Measurements from ENCODE around the gene HPS4.

The HPS4 gene

DNA sequence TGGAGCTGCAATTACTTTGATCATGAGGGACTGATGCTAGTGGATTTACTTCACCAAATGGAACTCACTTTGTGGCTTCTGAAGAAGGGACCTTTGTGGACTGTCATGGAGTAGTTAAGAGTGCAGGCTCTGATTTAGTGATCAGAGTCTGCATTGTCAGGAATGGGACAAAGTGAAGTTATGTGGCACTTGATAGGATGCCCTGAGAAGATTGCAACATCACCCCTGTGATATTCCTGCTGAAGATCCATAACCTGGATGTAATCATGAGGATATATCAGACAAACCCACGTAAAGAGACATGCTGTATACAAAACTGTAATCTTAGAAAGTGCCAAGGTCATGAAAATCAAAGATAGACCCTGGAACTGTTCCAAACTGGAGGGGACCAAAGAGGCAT is 30.3 kb upstream of the HPS4 start:
- Histone ChIP-seq H3K27me3 (ENCODE audit: insufficient read depth, low read length, poor library complexity) (no peaks in the 10 kb centered on the region), H3K27ac (ENCODE audit: low read length) (no peak overlapping the region), H3K4me1 (ENCODE audit: insufficient read depth, low read length) (peaks cover 35% of the 10 kb centered on the region), H3K9ac (ENCODE audit: low read depth, low read length) (0 out of 2 replicates have a peak overlapping the region, but pooled peaks have one; percentile 73), H2AFZ (ENCODE audit: low read depth, low read length) (no peak overlapping the region), H3K4me3 (ENCODE audit: low read depth in 1 of 2, low read length in 2 of 2) (peak overlapping the region in 1 of 2 experiments; percentile 89; a peak in 1 of 4 replicates), H3K4me2 (ENCODE audit: insufficient read depth, low read length) (peak overlapping the region; percentile 100), H3K79me2 (ENCODE audit: insufficient read depth, low read length) (peaks cover 43% of the 10 kb centered on the region), H4K20me1 (ENCODE audit: insufficient read depth, low read length) (peaks cover 8% of the 10 kb centered on the region; the same call in 1 of the 2 replicates), H3K36me3 (ENCODE audit: insufficient read depth, low read length) (peaks cover 21% of the 10 kb centered on the region), H3K9me3 (ENCODE audit: insufficient read depth, low read length, severe bottlenecking) (no peaks in the 10 kb centered on the region)
- ATAC-seq (ENCODE audit: insufficient read depth, low read depth) (no peak), DNase-seq (no peak)
- TF ChIP-seq, protein P1, sequence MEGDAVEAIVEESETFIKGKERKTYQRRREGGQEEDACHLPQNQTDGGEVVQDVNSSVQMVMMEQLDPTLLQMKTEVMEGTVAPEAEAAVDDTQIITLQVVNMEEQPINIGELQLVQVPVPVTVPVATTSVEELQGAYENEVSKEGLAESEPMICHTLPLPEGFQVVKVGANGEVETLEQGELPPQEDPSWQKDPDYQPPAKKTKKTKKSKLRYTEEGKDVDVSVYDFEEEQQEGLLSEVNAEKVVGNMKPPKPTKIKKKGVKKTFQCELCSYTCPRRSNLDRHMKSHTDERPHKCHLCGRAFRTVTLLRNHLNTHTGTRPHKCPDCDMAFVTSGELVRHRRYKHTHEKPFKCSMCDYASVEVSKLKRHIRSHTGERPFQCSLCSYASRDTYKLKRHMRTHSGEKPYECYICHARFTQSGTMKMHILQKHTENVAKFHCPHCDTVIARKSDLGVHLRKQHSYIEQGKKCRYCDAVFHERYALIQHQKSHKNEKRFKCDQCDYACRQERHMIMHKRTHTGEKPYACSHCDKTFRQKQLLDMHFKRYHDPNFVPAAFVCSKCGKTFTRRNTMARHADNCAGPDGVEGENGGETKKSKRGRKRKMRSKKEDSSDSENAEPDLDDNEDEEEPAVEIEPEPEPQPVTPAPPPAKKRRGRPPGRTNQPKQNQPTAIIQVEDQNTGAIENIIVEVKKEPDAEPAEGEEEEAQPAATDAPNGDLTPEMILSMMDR (IDR thresholded peaks at IDR 0.05; ENCODE audit: borderline replicate concordance, extremely low read depth, low read length, poor library complexity, severe bottlenecking): no peak
- no peak for TF ChIP-seq EZH2 (IDR thresholded peaks at IDR 0.05; ENCODE audit: borderline replicate concordance, low read depth, low read length, severe bottlenecking)

- Histone ChIP-seq H3K27ac (ENCODE audit: low read length) (peak within 1 kb of the TSS; percentile 87), H3K4me2 (ENCODE audit: insufficient read depth, low read length) (peak within 1 kb of the TSS; percentile 100), H3K9ac (ENCODE audit: low read depth, low read length) (peak within 1 kb of the TSS; percentile 73), H3K79me2 (ENCODE audit: insufficient read depth, low read length) (peaks cover 43% of the 10 kb centered on the region), H3K4me1 (ENCODE audit: insufficient read depth, low read length) (peaks cover 29% of the 10 kb centered on the region), H3K27me3 (ENCODE audit: insufficient read depth, low read length, poor library complexity) (no peaks in the 10 kb centered on the region), H4K20me1 (ENCODE audit: insufficient read depth, low read length) (peaks cover 8% of the 10 kb centered on the region; the same call in 1 of the 2 replicates), H3K9me3 (ENCODE audit: insufficient read depth, low read length, severe bottlenecking) (no peaks in the 10 kb centered on the region), H3K36me3 (ENCODE audit: insufficient read depth, low read length) (peaks cover 34% of the 10 kb centered on the region), H3K4me3 (ENCODE audit: low read depth in 1 of 2, low read length in 2 of 2) (peak within 1 kb of the TSS; percentile 89 to 96), H2AFZ (ENCODE audit: low read depth, low read length) (peak within 1 kb of the TSS; percentile 90)
- ATAC-seq (ENCODE audit: insufficient read depth, low read depth) (peak; percentile 96), DNase-seq (peak; percentile 89)
- TF ChIP-seq, protein P1 (IDR thresholded peaks at IDR 0.05; ENCODE audit: borderline replicate concordance, extremely low read depth, low read length, poor library complexity, severe bottlenecking): no peak
- TF ChIP-seq EZH2 (IDR thresholded peaks at IDR 0.05; ENCODE audit: borderline replicate concordance, low read depth, low read length, severe bottlenecking): no peak
These were observed 28.7 kb upstream of the HPS4 start, which contains the start of gene TFIP11 for GRCh38 chr22:26512149-26512793. Gene TFIP11 (minus strand): TSS chr22:26512473. CDS start chr22:26510272, 2,201 bp downstream.

DNA sequence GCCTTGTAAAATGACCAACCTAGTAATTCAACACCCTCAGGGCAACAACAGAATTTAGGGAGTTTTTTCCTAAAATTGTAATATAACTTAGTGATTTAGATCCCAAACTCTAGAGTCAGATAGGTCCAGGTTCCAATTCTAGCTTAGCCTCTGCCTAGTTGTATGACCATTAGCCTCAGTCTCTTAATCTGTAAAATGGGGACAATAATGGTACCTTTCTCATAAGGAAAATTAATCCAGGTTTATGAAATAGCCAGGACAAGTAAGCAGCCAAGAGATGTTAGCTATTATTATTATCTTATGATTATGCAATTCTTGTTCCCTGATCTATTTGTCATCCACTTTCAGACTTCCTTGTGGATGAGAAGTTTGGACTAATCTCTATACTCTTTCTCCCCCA is 24.6 kb upstream of the HPS4 start:
- peaks cover 47% of the 10 kb centered on the region for H3K4me1 ChIP-seq (ENCODE audit: insufficient read depth, low read length)
- DNase-seq: no peak

More for the DNA sequence above, 24.6 kb upstream of the HPS4 start:
- Histone ChIP-seq H3K36me3 (ENCODE audit: insufficient read depth, low read length) (peaks cover 69% of the 10 kb centered on the region), H3K9ac (ENCODE audit: low read depth, low read length) (no peak overlapping the region), H2AFZ (ENCODE audit: low read depth, low read length) (no peak overlapping the region), H3K27me3 (ENCODE audit: insufficient read depth, low read length, poor library complexity) (no peaks in the 10 kb centered on the region), H3K27ac (ENCODE audit: low read length) (no peak overlapping the region), H3K4me3 (ENCODE audit: low read depth in 1 of 2, low read length in 2 of 2) (no peak overlapping the region), H4K20me1 (ENCODE audit: insufficient read depth, low read length) (peaks cover 8% of the 10 kb centered on the region; the same call in 1 of the 2 replicates), H3K9me3 (ENCODE audit: insufficient read depth, low read length, severe bottlenecking) (no peaks in the 10 kb centered on the region), H3K4me2 (ENCODE audit: insufficient read depth, low read length) (no peak overlapping the region), H3K79me2 (ENCODE audit: insufficient read depth, low read length) (peaks cover 38% of the 10 kb centered on the region)
- ATAC-seq (ENCODE audit: insufficient read depth, low read depth): no peak
- TF ChIP-seq, protein P1 (IDR thresholded peaks at IDR 0.05; ENCODE audit: borderline replicate concordance, extremely low read depth, low read length, poor library complexity, severe bottlenecking): no peak
- TF ChIP-seq EZH2 (IDR thresholded peaks at IDR 0.05; ENCODE audit: borderline replicate concordance, low read depth, low read length, severe bottlenecking): no peak
